ENCODE data around the gene PAM. TPM values are rescaled to one million over a fixed set of nuclear protein-coding genes. Genes with fewer than 3 reads are reported as not detected.

PAM gene
- total RNA-seq = 60.6 and 86.3 TPM in 2 replicates

DNA sequence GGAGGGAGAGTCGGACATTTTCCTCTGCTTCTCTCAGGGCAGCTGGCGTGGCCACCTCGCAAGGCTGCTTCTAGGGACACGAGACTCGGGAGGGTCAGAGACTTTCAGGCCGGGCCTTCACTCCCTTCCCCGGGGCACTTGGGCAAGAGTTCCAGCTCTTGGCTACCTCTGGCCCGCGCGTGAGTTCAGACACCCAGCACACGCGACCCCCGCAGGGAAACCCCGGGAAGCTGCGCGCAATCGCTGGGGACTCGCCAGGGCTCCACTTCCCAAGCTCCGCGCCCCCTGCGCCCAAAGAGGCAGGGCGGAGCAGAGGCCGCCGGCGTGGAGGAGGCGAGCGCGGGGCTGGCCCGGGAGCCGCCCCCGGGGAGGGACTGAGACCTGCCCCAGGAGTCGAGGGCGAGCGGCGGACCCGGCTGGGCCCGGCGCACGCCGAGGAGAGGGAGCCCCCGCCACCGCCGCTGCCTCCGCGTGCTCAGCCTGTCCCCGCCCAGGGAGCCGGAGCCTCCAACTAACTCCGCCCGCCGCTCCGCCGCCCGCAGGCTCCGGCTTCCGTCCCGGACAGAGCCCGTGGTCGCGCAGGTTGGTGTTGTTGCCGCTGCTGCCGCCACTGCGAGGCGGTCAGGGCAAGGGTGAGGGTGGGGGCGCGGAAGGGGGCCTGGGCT, at the start of gene PAM:
Gene PAM, plus strand, starts transcription at position 539 of the 665 bp plus-strand sequence. CDS start 110,891 bp downstream, outside the sequence.

Data from hair follicular keratinocyte (primary cell).